GM12873 (cell line): ENCODE measurements around the gene SORT1.

Experiments used
- TF ChIP-seq, protein P1 (sequence below): IDR thresholded peaks from 2 replicates; pipeline ENCODE4 v1.5.1; 2012; ENCODE audit warnings: low read depth, mild to moderate bottlenecking, moderate library complexity, low read length, control low read depth; ENCODE audit not compliant: insufficient read depth; ENCODE audit errors: missing control alignments

The SORT1 gene

DNA sequence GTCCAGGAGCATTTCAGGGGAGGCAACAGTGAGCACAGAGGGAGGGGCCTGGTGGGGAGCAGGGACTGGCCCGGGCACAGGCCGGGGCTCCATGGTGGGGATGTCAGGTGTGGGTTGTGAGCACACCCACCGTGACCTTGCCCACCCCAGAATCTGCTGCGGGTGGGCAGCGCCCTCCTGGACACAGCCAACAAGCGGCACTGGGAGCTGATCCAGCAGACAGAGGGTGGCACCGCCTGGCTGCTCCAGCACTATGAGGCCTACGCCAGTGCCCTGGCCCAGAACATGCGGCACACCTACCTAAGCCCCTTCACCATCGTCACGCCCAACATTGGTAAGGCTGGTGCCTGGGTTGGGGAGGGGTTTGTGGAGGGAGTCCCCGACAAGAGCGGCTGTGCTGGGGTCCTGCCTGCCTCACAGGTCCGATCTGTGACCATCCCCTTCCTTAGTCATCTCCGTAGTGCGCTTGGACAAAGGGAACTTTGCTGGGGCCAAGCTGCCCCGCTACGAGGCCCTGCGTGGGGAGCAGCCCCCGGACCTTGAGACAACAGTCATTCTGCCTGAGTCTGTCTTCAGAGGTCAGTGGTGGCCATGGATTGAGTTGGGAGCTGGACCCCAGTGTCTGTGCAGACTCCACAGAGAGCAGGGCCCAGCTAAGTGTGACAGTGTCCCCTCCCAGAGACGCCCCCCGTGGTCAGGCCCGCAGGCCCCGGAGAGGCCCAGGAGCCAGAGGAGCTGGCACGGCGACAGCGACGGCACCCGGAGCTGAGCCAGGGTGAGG lies 129.1 kb downstream of the SORT1 start:
- TF ChIP-seq, protein P1, sequence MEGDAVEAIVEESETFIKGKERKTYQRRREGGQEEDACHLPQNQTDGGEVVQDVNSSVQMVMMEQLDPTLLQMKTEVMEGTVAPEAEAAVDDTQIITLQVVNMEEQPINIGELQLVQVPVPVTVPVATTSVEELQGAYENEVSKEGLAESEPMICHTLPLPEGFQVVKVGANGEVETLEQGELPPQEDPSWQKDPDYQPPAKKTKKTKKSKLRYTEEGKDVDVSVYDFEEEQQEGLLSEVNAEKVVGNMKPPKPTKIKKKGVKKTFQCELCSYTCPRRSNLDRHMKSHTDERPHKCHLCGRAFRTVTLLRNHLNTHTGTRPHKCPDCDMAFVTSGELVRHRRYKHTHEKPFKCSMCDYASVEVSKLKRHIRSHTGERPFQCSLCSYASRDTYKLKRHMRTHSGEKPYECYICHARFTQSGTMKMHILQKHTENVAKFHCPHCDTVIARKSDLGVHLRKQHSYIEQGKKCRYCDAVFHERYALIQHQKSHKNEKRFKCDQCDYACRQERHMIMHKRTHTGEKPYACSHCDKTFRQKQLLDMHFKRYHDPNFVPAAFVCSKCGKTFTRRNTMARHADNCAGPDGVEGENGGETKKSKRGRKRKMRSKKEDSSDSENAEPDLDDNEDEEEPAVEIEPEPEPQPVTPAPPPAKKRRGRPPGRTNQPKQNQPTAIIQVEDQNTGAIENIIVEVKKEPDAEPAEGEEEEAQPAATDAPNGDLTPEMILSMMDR: no peak

DNA sequence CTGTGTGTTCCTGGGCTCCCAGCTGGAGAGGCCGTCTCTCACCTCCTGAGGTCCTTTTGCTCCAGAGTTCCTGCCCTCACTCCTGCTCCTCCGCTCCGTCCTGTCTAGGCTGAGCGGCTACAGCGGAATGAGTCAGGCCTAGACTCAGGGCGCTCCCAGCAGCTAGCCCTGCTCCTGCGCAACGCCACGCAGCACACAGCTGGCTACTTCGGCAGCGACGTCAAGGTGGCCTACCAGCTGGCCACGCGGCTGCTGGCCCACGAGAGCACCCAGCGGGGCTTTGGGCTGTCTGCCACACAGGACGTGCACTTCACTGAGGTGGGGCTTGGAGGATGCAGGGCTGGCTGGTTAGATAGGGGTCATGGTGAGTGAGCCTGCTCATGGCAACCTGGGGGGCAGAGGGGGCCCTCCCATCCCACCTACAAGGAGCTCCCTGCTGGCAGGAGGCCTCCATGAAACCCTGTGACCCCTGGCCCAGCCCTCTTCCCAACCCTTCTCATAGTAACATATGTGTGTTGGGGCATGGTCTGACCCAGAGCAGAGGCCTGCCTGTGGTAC lies 129.9 kb downstream of the SORT1 start:
- TF ChIP-seq, protein P1: no peak

DNA sequence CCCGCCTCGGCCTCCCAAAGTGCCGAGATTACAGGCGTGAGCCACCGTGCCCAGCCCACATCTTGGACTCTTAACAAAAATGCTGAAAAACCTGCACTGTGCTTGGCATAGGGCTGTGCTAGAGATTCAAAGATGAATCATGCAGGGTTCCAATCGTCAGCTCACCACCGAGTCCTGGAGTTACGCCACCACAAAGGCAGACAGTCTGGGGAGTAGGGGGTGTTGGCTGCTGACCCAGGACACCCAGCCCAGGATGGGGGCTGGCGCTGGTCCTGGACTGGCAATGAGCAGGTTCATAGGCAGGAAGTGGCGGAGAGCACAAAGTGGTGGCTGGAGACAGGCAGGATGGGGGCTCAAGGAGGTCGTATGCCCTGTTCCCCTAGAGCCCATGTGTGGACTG lies 130.8 kb downstream of the SORT1 start:
- TF ChIP-seq, protein P1: no peak

DNA sequence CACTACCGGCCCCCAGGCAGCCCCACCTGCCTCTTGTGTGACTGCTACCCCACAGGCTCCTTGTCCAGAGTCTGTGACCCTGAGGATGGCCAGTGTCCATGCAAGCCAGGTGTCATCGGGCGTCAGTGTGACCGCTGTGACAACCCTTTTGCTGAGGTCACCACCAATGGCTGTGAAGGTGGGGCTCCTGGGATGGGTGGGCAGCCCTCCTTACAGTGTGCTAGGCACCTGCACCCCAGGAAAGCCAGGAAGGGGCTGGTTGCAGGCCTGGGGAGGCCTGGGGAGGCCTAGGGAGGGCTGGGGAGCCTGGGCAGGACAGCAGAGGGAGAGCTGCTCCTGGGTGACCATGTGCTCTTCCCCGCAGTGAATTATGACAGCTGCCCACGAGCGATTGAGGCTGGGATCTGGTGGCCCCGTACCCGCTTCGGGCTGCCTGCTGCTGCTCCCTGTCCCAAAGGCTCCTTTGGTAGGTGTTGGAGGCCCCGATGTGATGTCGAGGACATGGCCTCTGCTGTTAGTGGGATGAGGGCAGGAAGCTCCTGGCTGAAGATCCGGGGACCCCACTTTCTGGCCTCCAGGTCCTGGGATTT lies 131.9 kb downstream of the SORT1 start:
- TF ChIP-seq, protein P1: no peak

DNA sequence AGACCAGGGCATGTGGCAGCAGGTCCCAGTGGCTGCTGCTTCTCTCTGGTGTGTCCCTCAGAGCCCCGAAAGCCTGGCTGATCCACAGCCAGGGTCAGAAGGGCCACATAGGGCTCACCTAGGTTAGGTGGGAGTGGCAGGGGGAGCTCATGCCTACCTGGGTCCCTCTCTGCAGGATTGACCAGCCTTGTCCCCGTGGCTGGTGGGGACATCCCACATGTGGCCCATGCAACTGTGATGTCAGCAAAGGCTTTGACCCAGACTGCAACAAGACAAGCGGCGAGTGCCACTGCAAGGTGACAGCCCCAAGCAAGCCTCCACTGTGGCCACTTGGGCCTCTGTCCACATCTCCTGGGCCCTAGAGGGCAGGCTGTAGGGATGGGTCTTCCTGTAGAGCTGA lies 132.7 kb downstream of the SORT1 start:
- TF ChIP-seq, protein P1: no peak

DNA sequence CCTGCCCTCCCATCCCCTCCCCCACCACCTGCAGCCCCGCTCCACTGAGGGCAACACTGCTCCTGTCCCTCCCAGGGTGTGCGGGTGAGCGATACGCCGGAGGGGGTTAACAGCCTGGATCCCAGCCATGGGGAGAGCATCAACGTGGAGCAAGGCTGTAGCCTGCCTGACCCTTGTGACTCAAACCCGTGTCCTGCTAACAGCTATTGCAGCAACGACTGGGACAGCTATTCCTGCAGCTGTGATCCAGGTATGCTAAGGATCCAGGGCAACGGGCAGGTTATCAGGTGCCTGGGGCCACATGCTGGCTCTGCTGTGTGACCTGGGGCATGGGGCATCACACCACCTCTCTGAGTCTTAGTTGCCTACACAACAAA lies 133.4 kb downstream of the SORT1 start:
- TF ChIP-seq, protein P1: no peak

DNA sequence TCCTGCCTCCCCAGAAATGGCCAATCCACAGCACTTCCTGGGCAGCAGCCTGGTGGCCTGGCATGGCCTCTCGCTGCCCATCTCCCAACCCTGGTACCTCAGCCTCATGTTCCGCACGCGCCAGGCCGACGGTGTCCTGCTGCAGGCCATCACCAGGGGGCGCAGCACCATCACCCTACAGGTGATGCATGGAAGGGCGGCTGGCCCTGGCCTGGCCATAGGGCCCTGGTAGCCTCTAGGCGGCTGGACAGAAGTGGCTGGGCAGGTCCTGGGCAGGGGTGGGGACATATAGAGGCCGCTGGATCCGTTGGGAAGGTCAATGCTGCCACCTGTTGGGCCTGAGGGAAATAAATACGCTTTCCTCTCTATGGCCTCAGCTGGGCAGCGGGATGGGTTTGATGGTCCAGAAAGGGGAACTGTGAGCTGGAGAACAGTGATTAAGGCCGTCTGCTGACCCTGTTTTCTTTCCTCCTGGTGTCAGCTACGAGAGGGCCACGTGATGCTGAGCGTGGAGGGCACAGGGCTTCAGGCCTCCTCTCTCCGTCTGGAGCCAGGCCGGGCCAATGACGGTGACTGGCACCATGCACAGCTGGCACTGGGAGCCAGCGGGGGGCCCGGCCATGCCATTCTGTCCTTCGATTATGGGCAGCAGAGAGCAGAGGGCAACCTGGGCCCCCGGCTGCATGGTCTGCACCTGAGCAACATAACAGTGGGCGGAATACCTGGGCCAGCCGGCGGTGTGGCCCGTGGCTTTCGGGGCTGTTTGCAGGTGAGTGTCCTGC lies 133.9 kb downstream of the SORT1 start:
- TF ChIP-seq, protein P1: peak; percentile 99
